Right lobe of liver (tissue), 6 donors: ENCODE measurements around the gene CPPED1. TPM values are rescaled to one million over a fixed set of nuclear protein-coding genes. Genes with fewer than 3 reads are reported as not detected.

ENCODE experiments used
- ATAC-seq, 4 donors: fragments of 200-7000 bp; cut with Tn5 transposase; one replicate each; pipeline ENCODE4 v1.9.1; 2020; ENCODE audit warnings: mild to moderate bottlenecking in 4 of 4, moderate library complexity in 4 of 4
- DNase-seq, 3 donors: peaks; one replicate each; pipeline ENCODE4 v3.0.0-alpha.2; 2020
- H3K27ac ChIP-seq, 3 donors: fragments of 200-600 bp; one replicate each; pipeline ENCODE4 v1.8.0; 2022
- H3K27me3 ChIP-seq, 2 donors: fragments of 200-600 bp; one replicate each; pipeline ENCODE4 v1.8.0; 2022
- H3K36me3 ChIP-seq, 4 donors: fragments of 200-600 bp; sonication (generic) in 1 of 4; one replicate each; pipeline versions ENCODE4 v1.5.1 to v1.8.0; 2017 to 2022; ENCODE audit warnings: control low read depth in 1 of 4
- H3K4me1 ChIP-seq, 4 donors: fragments of 200-600 bp; sonication (generic) in 1 of 4; one replicate each; pipeline versions ENCODE4 v1.5.1 to v1.8.0; 2017 to 2022; ENCODE audit warnings: control low read depth in 1 of 4
- H3K4me3 ChIP-seq, 3 donors: fragments of 200-600 bp; one replicate each; pipeline ENCODE4 v1.8.0; 2022
- H3K9me3 ChIP-seq, 4 donors: fragments of 200-600 bp; sonication (generic) in 1 of 4; one replicate each; pipeline versions ENCODE4 v1.5.1 to v1.8.0; 2017 to 2022; ENCODE audit warnings: control low read depth in 1 of 4
- POLR2A ChIP-seq: fragments of 450-650 bp; IDR thresholded peaks from one replicate; pipeline ENCODE4 v1.6.1; 2017; ENCODE audit warnings: antibody characterized with exemption, mild to moderate bottlenecking
- WGBS: methylation state at CpG from one replicate; pipeline ENCODE4 v1.1.6; 2018; ENCODE audit warnings: low coverage, low lambda C conversion rate; ENCODE audit not compliant: insufficient coverage; ENCODE audit errors: missing lambda C conversion rate; 5-methylcytosine and 5-hydroxymethylcytosine counted together
- intact Hi-C, 2 donors: fragments of 100-400 bp; cut with DNase I; formaldehyde crosslinking; loops; one replicate each; pipeline versions ENCODE4 v1.11.2 to v1.14.1; 2022
- total RNA-seq, 6 experiments: library from RNA; depleted of rRNA in 2 of 6; stranded (reverse); fragments of >200 nt in 2 of 6; fragmentation: NEBNext Ultra II Directional in 3 of 6; extraction: Animal tissue kit (Norgen Biotek cat#: 25700) in 3 of 6; gene quantifications; one replicate each; pipeline versions ENCODE4 v1.1.0 to v1.2.4, GENCODE V29; 2016 to 2023
- TF ChIP-seq, protein P1 (sequence below), 4 donors: fragments of 200-600 bp in 3 of 4; fragments of 450-650 bp in 1 of 4; IDR thresholded peaks; one replicate each; pipeline versions ENCODE4 v1.5.1 to v1.8.0; 2016 to 2022; ENCODE audit warnings: antibody characterized with exemption in 4 of 4, mild to moderate bottlenecking in 2 of 4
- donor health status: DM: no; HTN: yes; CAD: no.
- donor health status: DM: no; HTN: no; CAD: no.
- donor health status: DM: no; HTN: no; CAD: no.
- donor health status: DM: no; HTN: yes; CAD: no.
- donor health status: DM: no; HTN: yes; CAD: no.

Gene CPPED1
- total RNA-seq, 6 experiments from 2014 or later, result 24.0 to 41.6 (median 31.0) TPM

- DNase-seq, result no peak
- intact Hi-C loops, result no loop called here
- H3K27me3 ChIP-seq, result no peaks in the 10 kb centered on the region
- H3K36me3 ChIP-seq, result no peaks in the 10 kb centered on the region
- no peak for TF ChIP-seq POLR2A
- TF ChIP-seq, protein P1, sequence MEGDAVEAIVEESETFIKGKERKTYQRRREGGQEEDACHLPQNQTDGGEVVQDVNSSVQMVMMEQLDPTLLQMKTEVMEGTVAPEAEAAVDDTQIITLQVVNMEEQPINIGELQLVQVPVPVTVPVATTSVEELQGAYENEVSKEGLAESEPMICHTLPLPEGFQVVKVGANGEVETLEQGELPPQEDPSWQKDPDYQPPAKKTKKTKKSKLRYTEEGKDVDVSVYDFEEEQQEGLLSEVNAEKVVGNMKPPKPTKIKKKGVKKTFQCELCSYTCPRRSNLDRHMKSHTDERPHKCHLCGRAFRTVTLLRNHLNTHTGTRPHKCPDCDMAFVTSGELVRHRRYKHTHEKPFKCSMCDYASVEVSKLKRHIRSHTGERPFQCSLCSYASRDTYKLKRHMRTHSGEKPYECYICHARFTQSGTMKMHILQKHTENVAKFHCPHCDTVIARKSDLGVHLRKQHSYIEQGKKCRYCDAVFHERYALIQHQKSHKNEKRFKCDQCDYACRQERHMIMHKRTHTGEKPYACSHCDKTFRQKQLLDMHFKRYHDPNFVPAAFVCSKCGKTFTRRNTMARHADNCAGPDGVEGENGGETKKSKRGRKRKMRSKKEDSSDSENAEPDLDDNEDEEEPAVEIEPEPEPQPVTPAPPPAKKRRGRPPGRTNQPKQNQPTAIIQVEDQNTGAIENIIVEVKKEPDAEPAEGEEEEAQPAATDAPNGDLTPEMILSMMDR (IDR thresholded peaks at IDR 0.05), result peak in 1 of 4 donors; percentile 9
- H3K27ac ChIP-seq, result no peak overlapping the region
- peak in 1 of 4 donors; percentile 35 for ATAC-seq
- no peak overlapping the region for H3K4me3 ChIP-seq
- H3K4me1 ChIP-seq, result peaks cover 0 to 4% (median 0%) of the 10 kb centered on the region in 4 donors
- H3K9me3 ChIP-seq, result no peaks in the 10 kb centered on the region
- WGBS, result 35% methylated on average over 1 of the region's 1 CpG
Observed at GRCh38 chr16:12620150-12620549, 183.5 kb downstream of the CPPED1 start.

DNA sequence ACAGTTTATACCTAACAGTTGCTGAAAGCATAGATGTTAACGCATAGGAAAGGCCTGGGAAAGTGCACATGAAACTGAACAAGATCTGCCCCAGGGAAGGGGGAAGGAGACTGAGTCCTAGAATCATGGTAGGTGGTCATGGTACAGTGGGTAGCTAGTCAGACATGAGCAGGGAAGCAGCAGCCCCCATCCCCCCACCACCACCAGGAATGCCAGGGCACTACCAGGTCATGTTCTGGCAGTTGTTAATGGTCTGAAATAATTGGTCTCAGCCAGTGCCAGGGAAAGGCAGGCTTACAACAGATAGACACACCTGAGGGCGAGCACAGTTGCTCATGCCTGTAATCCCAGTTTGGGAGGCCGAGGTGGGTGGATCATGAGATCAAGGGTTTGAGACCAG, 185.2 kb downstream of the CPPED1 start:
- 92% methylated on average over 3 of the region's 3 CpGs for WGBS

DNA sequence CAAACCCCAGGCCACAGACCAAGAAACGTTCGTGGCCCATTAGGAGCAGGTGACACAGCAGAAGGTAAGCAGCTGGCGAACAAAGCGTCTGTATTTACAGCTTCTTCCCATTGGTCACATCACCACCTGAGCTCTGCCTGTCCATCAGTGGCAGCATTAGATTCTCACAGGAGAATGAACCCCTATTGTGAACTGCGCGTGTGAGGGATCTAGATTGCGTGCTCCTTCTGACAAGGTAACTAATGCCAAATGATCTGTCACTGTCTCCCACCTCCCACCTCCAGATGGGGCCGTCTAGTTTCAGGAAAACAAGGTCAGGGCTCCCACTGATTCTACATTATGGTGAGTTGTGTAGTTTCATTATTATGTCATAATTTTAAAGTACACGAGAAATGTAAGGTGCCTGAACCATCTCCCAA, 186.3 kb downstream of the CPPED1 start:
- 16% methylated on average over 4 of the region's 9 CpGs for WGBS
- intact Hi-C loops, result no loop called here

More for the DNA sequence above, 185.2 kb downstream of the CPPED1 start:
- ATAC-seq (no peak), DNase-seq (no peak)
- no peak for TF ChIP-seq POLR2A
- TF ChIP-seq, protein P1 (IDR thresholded peaks at IDR 0.05), result no peak
- no peak overlapping the region for H3K4me3 ChIP-seq
- H3K36me3 ChIP-seq, result no peaks in the 10 kb centered on the region
- peaks cover 0 to 11% (median 4%) of the 10 kb centered on the region in 4 donors for H3K4me1 ChIP-seq
- no peaks in the 10 kb centered on the region for H3K27me3 ChIP-seq
- no peaks in the 10 kb centered on the region for H3K9me3 ChIP-seq
- H3K27ac ChIP-seq, result no peak overlapping the region
- intact Hi-C loops, result no loop called here

GRCh38 chr16:12614662-12615278, 188.9 kb downstream of the CPPED1 start:
- peak overlapping the region in 1 of 3 donors; percentile 75 for H3K27ac ChIP-seq
- H3K4me1 ChIP-seq, result peaks cover 0 to 33% (median 15%) of the 10 kb centered on the region in 4 donors
- DNase-seq, result no peak
- WGBS, result 78% methylated on average over 6 of the region's 7 CpGs
- no peak for ATAC-seq
- H3K9me3 ChIP-seq, result no peaks in the 10 kb centered on the region
- intact Hi-C loops, result no loop called here
- H3K4me3 ChIP-seq, result no peak overlapping the region
- no peaks in the 10 kb centered on the region for H3K36me3 ChIP-seq
- TF ChIP-seq, protein P1 (IDR thresholded peaks at IDR 0.05), result no peak
- no peak for TF ChIP-seq POLR2A
- H3K27me3 ChIP-seq, result no peaks in the 10 kb centered on the region

More for the DNA sequence above, 186.3 kb downstream of the CPPED1 start:
- Histone ChIP-seq H3K4me1 (peaks cover 0 to 20% (median 8%) of the 10 kb centered on the region in 4 donors), H3K4me3 (no peak overlapping the region), H3K9me3 (no peaks in the 10 kb centered on the region), H3K27ac (no peak overlapping the region), H3K36me3 (no peaks in the 10 kb centered on the region), H3K27me3 (no peaks in the 10 kb centered on the region)
- ATAC-seq (no peak), DNase-seq (no peak)
- TF ChIP-seq, protein P1 (IDR thresholded peaks at IDR 0.05), result no peak
- TF ChIP-seq POLR2A, result no peak
